ENCODE results near the gene DLG1.
"Not testable (repeated sequence)": the region's sequence is repeated elsewhere in the genome, so short reads cannot be mapped to it uniquely, and the experiment has no call there.

DLG1 gene

GRCh38 chr3:197041875-197042488 is 256.4 kb downstream of the DLG1 start:
- DNase-seq (ENCODE audit: insufficient read length, low spot score) (no peak), FAIRE-seq (no peak)
- TF ChIP-seq, protein P1, sequence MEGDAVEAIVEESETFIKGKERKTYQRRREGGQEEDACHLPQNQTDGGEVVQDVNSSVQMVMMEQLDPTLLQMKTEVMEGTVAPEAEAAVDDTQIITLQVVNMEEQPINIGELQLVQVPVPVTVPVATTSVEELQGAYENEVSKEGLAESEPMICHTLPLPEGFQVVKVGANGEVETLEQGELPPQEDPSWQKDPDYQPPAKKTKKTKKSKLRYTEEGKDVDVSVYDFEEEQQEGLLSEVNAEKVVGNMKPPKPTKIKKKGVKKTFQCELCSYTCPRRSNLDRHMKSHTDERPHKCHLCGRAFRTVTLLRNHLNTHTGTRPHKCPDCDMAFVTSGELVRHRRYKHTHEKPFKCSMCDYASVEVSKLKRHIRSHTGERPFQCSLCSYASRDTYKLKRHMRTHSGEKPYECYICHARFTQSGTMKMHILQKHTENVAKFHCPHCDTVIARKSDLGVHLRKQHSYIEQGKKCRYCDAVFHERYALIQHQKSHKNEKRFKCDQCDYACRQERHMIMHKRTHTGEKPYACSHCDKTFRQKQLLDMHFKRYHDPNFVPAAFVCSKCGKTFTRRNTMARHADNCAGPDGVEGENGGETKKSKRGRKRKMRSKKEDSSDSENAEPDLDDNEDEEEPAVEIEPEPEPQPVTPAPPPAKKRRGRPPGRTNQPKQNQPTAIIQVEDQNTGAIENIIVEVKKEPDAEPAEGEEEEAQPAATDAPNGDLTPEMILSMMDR (IDR thresholded peaks at IDR 0.05; ENCODE audit: insufficient read depth, missing control alignments), result no peak

- TF ChIP-seq, protein P1 (IDR thresholded peaks at IDR 0.05; ENCODE audit: insufficient read depth, missing control alignments), result no peak
- FAIRE-seq, result no peak
- DNase-seq (ENCODE audit: insufficient read length, low spot score), result no peak
These were observed 257.8 kb downstream of the DLG1 start for GRCh38 chr3:197040658-197041057.

DNA sequence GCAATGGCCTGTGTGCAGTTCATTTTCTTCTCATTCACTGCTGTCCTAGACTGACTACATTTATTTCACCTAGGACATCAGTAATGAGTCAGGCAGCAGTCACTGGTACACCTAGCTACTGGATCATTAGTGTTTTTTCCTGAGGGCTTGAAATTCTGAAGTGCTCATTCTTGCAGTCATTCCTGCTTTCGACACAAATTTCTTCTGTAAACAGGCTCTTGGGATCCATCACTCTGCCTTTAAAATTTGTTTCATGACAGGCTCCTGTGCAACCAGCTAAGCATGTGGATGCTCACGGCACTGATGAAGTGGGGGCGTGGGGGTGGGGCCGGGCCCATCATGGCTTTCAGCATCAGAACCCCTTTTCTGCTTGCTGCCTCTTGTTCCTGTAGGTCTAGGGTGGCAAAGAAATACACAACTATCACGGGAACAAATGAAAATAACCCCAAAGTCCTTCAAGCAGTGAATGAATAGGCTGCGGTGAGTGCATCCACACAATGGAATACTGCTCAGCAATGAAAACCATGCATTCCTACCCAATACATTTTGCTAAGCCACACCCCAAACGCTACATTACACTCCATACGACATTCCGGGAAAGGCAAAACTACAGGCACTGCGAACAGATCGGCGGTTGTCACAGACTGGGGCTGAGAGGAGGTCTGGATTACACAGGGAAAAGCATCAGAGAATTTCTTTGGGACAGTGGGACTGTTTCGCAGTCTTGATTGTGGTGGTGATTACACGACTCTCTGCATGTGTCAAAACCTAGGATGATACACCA is 259.5 kb downstream of the DLG1 start:
- TF ChIP-seq, protein P1 (IDR thresholded peaks at IDR 0.05; ENCODE audit: insufficient read depth, missing control alignments), result no peak
- DNase-seq (ENCODE audit: insufficient read length, low spot score), result no peak
- no peak for FAIRE-seq

DNA sequence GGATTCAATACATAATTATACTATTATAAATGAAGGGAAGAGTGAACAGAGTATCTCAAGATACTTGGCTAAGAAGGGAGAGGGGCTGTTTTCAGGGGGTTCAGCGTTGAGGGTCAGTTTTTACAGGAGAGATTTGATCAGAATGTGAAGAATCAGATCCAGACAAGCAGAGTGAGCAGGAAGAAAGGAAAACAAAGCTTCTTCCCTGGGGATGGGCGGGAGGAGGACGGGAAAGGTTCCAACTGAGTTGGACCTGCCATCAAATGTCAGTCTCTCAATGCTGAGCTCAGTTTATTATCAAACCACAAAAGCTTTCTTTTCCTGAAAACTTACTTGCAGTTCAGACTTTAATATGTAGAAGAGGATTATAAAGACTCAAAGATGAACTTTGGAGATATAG is 262.8 kb downstream of the DLG1 start:
- FAIRE-seq (no peak), DNase-seq (ENCODE audit: insufficient read length, low spot score) (no peak)
- TF ChIP-seq, protein P1 (IDR thresholded peaks at IDR 0.05; ENCODE audit: insufficient read depth, missing control alignments), result no peak

- not testable (repeated sequence) for FAIRE-seq; DNase-seq (ENCODE audit: insufficient read length, low spot score)
These were observed 263.6 kb downstream of the DLG1 start for GRCh38 chr3:197034778-197035177.

DNA sequence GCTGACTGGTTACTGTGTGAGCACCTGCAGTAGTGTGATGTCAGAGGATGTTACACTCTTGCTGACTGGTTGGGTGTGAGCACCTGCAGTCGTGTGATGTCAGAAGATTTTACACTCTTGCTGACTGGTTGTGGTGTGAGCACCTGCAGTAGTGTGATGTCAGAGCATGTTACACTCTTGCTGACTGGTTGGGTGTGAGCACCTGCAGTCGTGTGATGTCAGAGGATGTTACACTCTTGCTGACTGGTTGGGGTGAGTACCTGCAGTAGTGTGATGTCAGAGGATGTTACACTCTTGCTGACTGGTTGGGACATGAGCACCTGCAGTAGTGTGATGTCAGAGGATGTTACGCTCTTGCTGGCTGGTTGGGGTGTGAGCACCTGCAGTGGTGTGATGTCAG is 264.6 kb downstream of the DLG1 start:
- not testable (repeated sequence) for FAIRE-seq; DNase-seq (ENCODE audit: insufficient read length, low spot score)

DNA sequence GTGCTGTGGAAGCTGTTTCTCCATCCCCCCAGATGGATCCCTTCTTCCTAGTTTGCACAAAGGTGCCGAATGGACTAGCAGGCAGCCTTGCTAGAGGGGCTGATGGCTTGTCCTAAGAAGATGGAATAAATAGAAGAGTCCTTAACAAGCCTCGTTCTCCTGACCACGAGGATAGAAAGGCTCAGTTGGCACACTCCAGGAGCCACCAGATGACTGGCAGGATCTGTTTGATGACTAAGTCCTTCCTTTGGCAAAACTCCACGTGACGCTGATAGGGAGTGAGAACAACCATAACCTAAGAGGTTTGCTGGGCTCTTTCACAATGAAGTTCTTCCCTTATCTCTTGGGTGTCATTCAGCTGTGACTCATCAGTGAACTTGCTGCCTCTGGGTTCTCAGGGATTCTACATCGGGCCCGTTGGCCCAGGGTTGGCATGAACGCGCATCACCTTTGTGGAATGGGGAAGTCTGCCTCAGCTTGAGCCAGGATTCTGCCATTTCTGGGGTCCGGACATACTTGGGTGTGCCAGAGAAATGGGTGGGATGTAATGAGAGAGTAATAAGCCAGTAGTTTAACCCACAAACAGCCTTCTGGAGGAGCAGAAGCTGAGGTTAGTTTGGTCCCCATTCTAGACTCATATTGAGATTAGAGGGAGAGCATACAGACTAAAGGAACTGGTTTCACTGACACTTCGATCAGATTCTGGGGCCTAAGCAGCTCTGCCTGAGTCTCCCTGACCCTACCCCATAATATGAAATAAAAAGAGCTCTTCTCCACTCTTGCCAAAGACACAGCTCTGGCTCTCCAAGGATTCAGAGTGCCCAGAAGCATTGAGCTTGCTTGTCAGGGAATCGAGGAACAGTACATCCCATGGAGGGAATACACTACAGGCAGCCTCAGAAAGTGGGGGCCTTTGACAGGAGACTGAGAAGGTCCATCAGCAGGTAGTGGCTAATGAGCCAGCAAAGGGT is 266.8 kb downstream of the DLG1 start:
- TF ChIP-seq, protein P1 (IDR thresholded peaks at IDR 0.05; ENCODE audit: insufficient read depth, missing control alignments), result no peak
- DNase-seq (ENCODE audit: insufficient read length, low spot score), result no peak
- no peak for FAIRE-seq
